ENCODE results near the gene MED31.

- TF ChIP-seq ATF7 (IDR thresholded peaks at IDR 0.05) (no peak), ATF7 (CRISPR knock-in tag; IDR thresholded peaks at IDR 0.05) (no peak), GTF2F1 (IDR thresholded peaks at IDR 0.05; ENCODE audit: low read length) (no peak), TIGD3 (CRISPR knock-in tag; IDR thresholded peaks at IDR 0.05; ENCODE audit: borderline replicate concordance) (no peak), HOMEZ (CRISPR knock-in tag; IDR thresholded peaks at IDR 0.05; ENCODE audit: low read depth) (no peak), AFF4 (CRISPR knock-in tag; IDR thresholded peaks at IDR 0.05) (no peak), DPF2 (CRISPR knock-in tag; IDR thresholded peaks at IDR 0.05; ENCODE audit: borderline replicate concordance, low read depth) (no peak), SMAD1 (CRISPR knock-in tag; IDR thresholded peaks at IDR 0.05; ENCODE audit: borderline replicate concordance, low read depth) (no peak), MAFF (IDR thresholded peaks at IDR 0.05; ENCODE audit: low read depth, low read length) (no peak), POLR2A (IDR thresholded peaks at IDR 0.05; ENCODE audit: insufficient read depth in 1 of 2, low read depth in 2 of 2, low read length in 2 of 2) (no peak), SRF (IDR thresholded peaks at IDR 0.05; ENCODE audit: low read depth, low read length) (no peak)
- TF ChIP-seq, protein P1, sequence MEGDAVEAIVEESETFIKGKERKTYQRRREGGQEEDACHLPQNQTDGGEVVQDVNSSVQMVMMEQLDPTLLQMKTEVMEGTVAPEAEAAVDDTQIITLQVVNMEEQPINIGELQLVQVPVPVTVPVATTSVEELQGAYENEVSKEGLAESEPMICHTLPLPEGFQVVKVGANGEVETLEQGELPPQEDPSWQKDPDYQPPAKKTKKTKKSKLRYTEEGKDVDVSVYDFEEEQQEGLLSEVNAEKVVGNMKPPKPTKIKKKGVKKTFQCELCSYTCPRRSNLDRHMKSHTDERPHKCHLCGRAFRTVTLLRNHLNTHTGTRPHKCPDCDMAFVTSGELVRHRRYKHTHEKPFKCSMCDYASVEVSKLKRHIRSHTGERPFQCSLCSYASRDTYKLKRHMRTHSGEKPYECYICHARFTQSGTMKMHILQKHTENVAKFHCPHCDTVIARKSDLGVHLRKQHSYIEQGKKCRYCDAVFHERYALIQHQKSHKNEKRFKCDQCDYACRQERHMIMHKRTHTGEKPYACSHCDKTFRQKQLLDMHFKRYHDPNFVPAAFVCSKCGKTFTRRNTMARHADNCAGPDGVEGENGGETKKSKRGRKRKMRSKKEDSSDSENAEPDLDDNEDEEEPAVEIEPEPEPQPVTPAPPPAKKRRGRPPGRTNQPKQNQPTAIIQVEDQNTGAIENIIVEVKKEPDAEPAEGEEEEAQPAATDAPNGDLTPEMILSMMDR (CRISPR knock-in tag; IDR thresholded peaks at IDR 0.05) = no peak
These were observed 15.2 kb upstream of the MED31 start for GRCh38 chr17:6666557-6666956.

Data from HepG2 (cell line).